Stimulated activated CD4-positive, alpha-beta T cell treated with anti-CD3 and anti-CD28 coated beads, Interleukin-12 subunit alpha, Interleukin-12 subunit beta, amount 100 ng/mL, for 4 hours (primary cell): ENCODE data around the gene STIM2.

Source experiments
- DNase-seq: peaks from one replicate; pipeline ENCODE4 v3.0.0-alpha.2; 2020

The STIM2 gene

DNA sequence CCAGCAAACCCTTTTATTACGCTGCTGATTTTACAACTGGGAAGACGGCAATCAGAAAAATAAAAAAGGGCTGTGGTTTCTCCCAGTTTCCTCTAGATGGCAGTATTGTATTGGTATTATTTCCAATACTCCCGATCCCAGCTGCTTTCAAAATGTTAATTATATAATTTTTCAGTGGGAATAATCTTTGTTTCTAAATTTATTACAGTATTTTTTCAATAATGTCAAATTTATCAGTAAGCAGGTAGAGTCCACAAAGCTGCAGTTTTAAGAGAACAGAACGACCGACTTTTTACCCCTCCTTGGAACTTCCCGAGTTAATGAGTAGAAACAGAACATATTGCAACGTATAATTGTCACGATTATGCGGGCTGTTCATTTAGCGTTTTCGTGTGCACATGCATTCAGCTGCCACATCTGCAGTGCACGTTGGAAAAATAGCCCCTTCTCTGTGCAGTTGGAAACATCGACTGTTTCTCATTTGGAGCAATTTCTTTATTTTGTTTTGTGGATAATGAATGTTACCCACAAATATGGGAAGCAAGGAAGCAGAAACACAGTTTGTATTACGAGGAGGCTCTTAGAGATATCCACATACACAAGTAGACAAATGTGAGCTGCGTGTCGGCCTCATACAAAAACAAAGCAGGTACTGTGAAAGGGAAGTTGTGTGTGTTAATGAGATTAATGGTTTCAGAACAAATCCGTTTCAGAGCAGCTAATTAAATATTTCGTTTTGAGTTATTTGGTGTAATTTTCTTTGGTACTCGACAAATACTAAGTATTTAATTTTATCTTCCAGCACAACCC lies 188.0 kb downstream of the STIM2 start:
- no peak for DNase-seq

GRCh38 chr4:27049239-27049829 lies 188.7 kb downstream of the STIM2 start:
- no peak for DNase-seq

DNA sequence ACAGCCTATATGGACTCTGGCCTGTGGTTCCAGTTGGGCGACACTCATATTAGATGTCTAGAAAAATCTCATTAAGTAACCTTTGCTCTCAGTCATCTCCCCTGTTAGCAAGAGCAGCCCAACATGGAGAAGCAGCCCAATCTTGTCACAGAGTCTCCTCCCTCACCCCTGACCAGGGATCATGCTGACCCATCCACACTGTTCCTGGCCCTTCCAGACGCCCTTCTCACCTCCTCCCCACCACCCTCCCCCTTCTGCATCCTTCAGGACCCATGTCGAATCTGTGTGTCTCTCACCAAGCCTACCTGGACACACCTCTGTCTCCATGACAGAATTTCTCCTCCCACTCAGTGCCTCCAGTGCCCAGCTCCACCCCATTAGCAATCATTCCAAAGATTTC lies 190.1 kb downstream of the STIM2 start:
- DNase-seq = no peak

GRCh38 chr4:27055221-27055760 lies 194.7 kb downstream of the STIM2 start:
- no peak for DNase-seq

- DNase-seq = no peak
Measured at GRCh38 chr4:27056281-27056680, 195.6 kb downstream of the STIM2 start.

- DNase-seq = no peak
Measured at GRCh38 chr4:27057053-27057452, 196.4 kb downstream of the STIM2 start.

GRCh38 chr4:27057662-27058061 lies 197.0 kb downstream of the STIM2 start:
- DNase-seq = no peak

GRCh38 chr4:27058819-27059406 lies 198.3 kb downstream of the STIM2 start:
- DNase-seq = no peak

DNA sequence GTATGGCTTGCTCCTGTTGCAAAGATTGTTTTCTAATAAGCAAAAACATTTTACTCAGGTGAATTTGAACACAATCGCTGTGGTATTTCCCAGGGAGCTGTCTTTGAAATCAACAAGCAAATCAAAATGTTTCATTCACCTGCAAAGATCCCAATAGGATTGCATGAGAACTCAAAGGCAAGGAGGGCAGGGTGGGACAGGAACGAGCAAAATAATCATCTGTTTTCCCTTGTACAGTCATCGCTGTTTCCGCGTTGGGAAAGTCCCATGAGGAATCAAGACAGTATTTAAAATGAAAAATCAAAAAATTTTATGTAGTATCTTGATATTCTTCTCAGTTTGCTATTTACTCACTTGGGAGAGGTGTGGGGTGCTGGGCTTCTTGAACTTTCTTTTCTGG lies 198.8 kb downstream of the STIM2 start:
- no peak for DNase-seq

- no peak for DNase-seq
Measured at GRCh38 chr4:27062256-27062655, 201.6 kb downstream of the STIM2 start.

DNA sequence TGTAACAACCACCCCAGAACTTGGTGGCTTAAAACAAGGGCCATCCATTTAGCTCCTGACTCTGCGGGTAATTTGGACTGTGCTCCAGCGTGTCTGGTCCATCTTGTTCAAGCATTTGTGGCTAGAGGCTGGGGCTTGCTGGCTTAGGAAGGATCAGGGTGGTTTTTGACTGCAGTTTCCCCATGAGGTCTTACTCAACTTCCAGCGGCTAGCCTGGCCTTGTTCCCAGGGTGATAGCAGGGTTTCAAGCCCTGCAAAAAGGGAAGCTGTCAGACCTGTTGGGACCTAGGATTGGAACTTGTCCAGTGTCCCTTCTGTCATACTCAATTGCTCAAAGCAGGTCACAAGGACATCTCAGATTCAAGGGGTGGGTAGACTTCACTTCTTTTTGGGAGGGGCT lies 205.9 kb downstream of the STIM2 start:
- no peak for DNase-seq

GRCh38 chr4:27068151-27068867 lies 207.7 kb downstream of the STIM2 start:
- DNase-seq = no peak
